T-helper 2 cell treated with Interferon-gamma antibody and Interleukin-4, amounts not matched to agents 5 μg/mL and 100 μg/mL, for 36 hours (primary cell): ENCODE results near the gene CPNE7.
"Not testable (repeated sequence)": the region's sequence is repeated elsewhere in the genome, so short reads cannot be mapped to it uniquely, and the experiment has no call there.

Experiments used
- DNase-seq: peaks from one replicate; pipeline ENCODE4 v3.0.0; 2021; ENCODE audit warnings: low spot score
- H3K27ac Mint-ChIP-seq: one replicate; pipeline ENCODE4 v1.8.0; 2021; ENCODE audit warnings: mild to moderate bottlenecking, mixed read lengths
- H3K27me3 Mint-ChIP-seq: one replicate; pipeline ENCODE4 v1.8.0; 2021; ENCODE audit warnings: low read depth, mixed read lengths
- H3K36me3 Mint-ChIP-seq: one replicate; pipeline ENCODE4 v1.8.0; 2021; ENCODE audit warnings: low read depth, mixed read lengths
- H3K4me1 Mint-ChIP-seq: one replicate; pipeline ENCODE4 v1.8.0; 2021; ENCODE audit warnings: low read depth, mixed read lengths
- H3K4me3 Mint-ChIP-seq: one replicate; pipeline ENCODE4 v1.8.0; 2022; ENCODE audit warnings: mild to moderate bottlenecking, moderate library complexity, mixed read lengths
- H3K9me3 Mint-ChIP-seq: one replicate; pipeline ENCODE4 v1.8.0; 2021; ENCODE audit warnings: mixed read lengths

The CPNE7 gene

DNA sequence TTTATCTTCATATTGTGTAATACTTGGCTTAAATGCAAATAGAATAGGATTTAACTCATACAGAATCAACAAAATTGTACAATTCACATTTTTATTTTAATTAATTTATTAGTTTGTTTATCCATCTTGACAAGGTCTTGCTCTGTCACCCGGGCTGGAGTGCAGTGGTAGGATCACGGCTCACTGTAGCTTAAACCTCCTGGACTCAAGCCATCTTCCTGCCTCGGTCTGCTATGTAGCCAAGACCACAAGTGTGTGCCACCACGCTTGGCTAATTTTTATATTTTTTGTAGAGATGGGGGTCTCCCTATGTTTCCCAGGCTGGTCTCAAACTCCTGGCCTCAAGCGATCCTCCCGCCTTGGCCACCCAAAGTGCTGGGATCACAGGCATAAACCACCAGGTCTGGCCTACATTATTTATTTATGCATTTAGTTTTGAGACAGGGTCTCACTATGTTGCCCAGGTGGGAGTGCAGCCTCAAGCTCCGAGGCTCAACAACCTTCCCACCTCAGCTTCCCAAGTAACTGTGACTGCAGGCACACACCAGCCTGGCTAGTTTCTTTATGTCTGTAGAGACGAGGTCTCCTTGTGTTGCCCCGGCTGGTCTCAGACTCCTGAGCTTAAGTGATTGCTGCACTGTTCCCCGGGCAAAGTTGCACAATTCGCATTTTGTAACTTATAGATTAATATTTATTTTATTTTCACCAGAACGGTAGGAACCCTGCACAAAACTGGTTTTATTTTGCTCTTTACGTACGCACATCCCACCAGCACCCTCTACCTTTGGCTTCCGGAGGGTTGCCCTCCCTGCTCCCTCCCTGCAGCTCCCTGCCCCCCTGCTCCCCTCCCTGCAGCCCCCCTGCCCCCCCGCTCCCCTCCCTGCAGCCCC is 42.8 kb downstream of the CPNE7 start:
- peaks cover 6% of the 10 kb centered on the region for H3K27me3 Mint-ChIP-seq
- peaks cover 9% of the 10 kb centered on the region for H3K9me3 Mint-ChIP-seq
- no peak for DNase-seq
- H3K4me3 Mint-ChIP-seq = no peak overlapping the region
- peaks cover 3% of the 10 kb centered on the region for H3K36me3 Mint-ChIP-seq
- H3K27ac Mint-ChIP-seq = no peak overlapping the region
- peaks cover 8% of the 10 kb centered on the region for H3K4me1 Mint-ChIP-seq

- Mint-ChIP-seq H3K9me3 (peaks cover 9% of the 10 kb centered on the region), H3K4me3 (no peak overlapping the region), H3K36me3 (peaks cover 3% of the 10 kb centered on the region), H3K27me3 (peaks cover 16% of the 10 kb centered on the region), H3K27ac (no peak overlapping the region), H3K4me1 (peaks cover 8% of the 10 kb centered on the region)
- no peak for DNase-seq
These were observed 44.3 kb downstream of the CPNE7 start for GRCh38 chr16:89619840-89620239.

- Mint-ChIP-seq H3K9me3 (peaks cover 9% of the 10 kb centered on the region), H3K36me3 (peaks cover 3% of the 10 kb centered on the region), H3K27me3 (peaks cover 19% of the 10 kb centered on the region), H3K4me3 (no peak overlapping the region), H3K4me1 (peaks cover 8% of the 10 kb centered on the region), H3K27ac (no peak overlapping the region)
- DNase-seq = no peak
These were observed 44.9 kb downstream of the CPNE7 start for GRCh38 chr16:89620406-89620841.

DNA sequence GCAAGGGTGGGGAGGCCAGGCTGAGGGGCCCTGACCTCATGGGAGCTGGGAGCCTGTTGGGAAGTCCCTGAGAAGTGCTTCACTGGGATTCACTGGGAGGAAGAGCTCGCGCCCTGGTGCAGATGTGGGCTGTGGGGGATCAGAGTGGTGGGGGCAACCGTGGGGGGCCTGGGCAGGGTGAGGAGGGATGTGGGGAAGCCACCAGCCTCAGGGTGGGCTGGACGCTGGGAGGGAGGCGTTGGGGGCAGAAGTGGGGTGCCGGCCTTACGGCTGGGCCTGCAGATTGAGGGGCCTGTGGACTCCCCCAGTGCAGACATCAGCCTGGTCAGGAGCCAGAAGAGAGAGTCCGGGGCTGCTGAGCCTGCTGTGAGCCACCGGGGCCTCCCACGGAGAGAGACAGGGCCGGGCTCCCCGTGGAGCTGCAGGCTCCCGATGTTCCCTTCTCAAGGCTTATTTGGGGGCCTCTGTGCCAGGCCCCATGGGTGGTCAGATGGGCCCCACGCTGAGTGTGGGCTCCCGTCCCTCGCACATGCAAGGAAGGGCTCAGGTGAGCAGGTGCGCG is 45.7 kb downstream of the CPNE7 start:
- Mint-ChIP-seq H3K36me3 (peaks cover 3% of the 10 kb centered on the region), H3K4me3 (no peak overlapping the region), H3K4me1 (peaks cover 8% of the 10 kb centered on the region), H3K27me3 (peaks cover 19% of the 10 kb centered on the region), H3K27ac (no peak overlapping the region), H3K9me3 (peaks cover 9% of the 10 kb centered on the region)
- no peak for DNase-seq

DNA sequence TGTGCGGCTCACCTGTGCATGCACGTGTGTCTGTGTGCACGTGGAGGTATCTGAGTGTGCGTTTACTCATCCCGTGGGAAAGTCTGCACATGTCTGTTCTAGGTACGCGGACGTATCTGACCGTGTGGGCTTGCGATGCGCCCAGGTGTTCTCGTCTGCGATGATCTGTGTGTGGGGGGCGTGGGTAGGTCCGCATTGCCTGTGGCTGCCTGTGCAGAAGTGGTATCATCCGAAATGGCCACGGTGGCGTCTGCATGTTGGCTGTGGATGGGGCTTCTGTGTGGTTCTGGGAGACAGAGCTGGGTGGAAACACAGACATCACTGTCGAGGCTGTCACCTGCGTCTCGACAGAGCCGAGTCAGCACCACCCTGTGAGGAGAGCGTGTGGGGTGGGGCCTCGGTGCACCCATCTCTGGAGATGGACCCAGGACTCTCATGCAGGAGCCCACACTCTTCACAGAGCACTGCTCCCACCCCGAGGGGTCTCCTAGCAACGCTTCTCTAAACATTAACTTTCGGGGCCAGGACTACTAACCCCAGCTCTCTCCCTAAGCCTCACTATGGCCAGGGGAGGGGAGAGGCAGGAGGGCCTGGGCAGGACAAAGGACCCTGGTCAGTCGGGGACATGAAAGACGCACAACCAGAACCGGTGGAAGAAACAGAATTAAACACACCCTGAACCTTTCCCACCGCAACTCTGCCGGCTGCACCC is 46.3 kb downstream of the CPNE7 start:
- DNase-seq = no peak
- Mint-ChIP-seq H3K27me3 (peaks cover 17% of the 10 kb centered on the region), H3K4me1 (peaks cover 4% of the 10 kb centered on the region), H3K9me3 (peaks cover 4% of the 10 kb centered on the region), H3K4me3 (no peak overlapping the region), H3K36me3 (no peaks in the 10 kb centered on the region), H3K27ac (no peak overlapping the region)

GRCh38 chr16:89623511-89624261 is 48.1 kb downstream of the CPNE7 start:
- H3K27me3 Mint-ChIP-seq = peaks cover 17% of the 10 kb centered on the region
- no peak overlapping the region for H3K27ac Mint-ChIP-seq
- no peaks in the 10 kb centered on the region for H3K36me3 Mint-ChIP-seq
- no peak for DNase-seq
- H3K4me3 Mint-ChIP-seq = no peak overlapping the region
- no peaks in the 10 kb centered on the region for H3K4me1 Mint-ChIP-seq
- H3K9me3 Mint-ChIP-seq = no peaks in the 10 kb centered on the region

- no peak for DNase-seq
- Mint-ChIP-seq H3K4me3 (no peak overlapping the region), H3K36me3 (no peaks in the 10 kb centered on the region), H3K4me1 (no peaks in the 10 kb centered on the region), H3K27me3 (peaks cover 17% of the 10 kb centered on the region), H3K27ac (no peak overlapping the region), H3K9me3 (no peaks in the 10 kb centered on the region)
These were observed 49.5 kb downstream of the CPNE7 start for GRCh38 chr16:89624777-89625761.

- Mint-ChIP-seq H3K27ac (no peak overlapping the region), H3K27me3 (peaks cover 2% of the 10 kb centered on the region), H3K36me3 (no peaks in the 10 kb centered on the region)
These were observed 54.5 kb downstream of the CPNE7 start for GRCh38 chr16:89629827-89630610.

GRCh38 chr16:89633064-89633631 is 57.6 kb downstream of the CPNE7 start:
- H3K9me3 Mint-ChIP-seq = no peaks in the 10 kb centered on the region
- no peak for DNase-seq
- H3K27me3 Mint-ChIP-seq = no peaks in the 10 kb centered on the region
- H3K4me3 Mint-ChIP-seq = no peak overlapping the region
- no peaks in the 10 kb centered on the region for H3K36me3 Mint-ChIP-seq
- no peak overlapping the region for H3K27ac Mint-ChIP-seq
- no peaks in the 10 kb centered on the region for H3K4me1 Mint-ChIP-seq

More at GRCh38 chr16:89629827-89630610, 54.5 kb downstream of the CPNE7 start:
- no peak for DNase-seq
- Mint-ChIP-seq H3K4me1 (no peaks in the 10 kb centered on the region), H3K4me3 (no peak overlapping the region), H3K9me3 (no peaks in the 10 kb centered on the region)

DNA sequence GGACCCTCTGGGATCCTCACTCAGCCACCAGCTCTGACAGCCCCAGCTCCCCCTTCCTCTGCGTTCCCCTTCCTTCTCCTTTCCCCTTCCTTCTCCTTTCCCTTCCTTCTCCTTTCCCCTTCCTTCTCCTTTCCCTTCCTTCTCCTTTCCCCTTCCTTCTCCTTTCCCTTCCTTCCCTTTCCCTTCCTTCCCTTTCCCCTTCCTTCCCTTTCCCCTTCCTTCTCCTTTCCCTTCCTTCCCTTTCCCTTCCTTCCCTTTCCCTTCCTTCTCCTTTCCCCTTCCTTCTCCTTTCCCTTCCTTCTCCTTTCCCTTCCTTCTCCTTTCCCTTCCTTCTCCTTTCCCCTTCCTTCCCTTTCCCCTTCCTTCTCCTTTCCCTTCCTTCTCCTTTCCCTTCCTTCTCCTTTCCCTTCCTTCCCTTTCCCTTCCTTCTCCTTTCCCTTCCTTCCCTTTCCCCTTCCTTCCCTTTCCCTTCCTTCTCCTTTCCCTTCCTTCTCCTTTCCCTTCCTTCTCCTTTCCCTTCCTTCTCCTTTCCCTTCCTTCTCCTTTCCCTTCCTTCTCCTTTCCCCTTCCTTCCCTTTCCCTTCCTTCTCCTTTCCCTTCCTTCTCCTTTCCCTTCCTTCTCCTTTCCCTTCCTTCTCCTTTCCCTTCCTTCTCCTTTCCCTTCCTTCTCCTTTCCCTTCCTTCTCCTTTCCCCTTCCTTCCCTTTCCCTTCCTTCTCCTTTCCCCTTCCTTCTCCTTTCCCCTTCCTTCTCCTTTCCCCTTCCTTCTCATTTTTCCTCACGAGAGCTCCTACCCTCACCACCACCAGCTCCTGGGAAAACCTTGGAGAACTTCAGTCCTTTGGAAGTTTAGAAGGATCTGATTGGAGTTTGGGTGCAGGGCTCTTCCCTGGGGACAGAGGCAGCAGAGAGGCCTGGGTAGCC is 59.2 kb downstream of the CPNE7 start:
- H3K9me3 Mint-ChIP-seq, H3K4me3 Mint-ChIP-seq, DNase-seq, H3K27me3 Mint-ChIP-seq, H3K27ac Mint-ChIP-seq, H3K4me1 Mint-ChIP-seq, H3K36me3 Mint-ChIP-seq: not testable (repeated sequence)

DNA sequence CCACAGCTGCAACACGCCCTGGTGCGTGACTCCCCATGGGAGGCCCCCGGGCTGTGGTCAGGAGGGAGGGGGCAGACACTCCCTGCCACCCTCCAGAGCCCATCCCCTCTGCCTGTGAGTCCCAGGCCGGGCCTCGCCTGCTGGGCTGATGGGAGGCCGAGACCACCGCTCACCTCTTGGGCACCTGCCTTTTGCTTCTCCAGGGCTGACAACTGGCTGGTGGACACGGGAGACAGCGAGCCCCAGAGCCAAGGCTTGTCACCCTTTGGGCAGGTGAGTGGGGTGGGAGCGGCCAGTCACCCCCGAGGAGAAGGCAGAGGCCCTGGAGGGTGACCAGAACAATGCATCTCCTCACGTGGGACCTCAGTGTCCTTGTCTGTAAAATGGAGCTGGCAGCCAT is 61.1 kb downstream of the CPNE7 start:
- no peaks in the 10 kb centered on the region for H3K9me3 Mint-ChIP-seq
- no peak for DNase-seq
- peaks cover 8% of the 10 kb centered on the region for H3K4me1 Mint-ChIP-seq
- no peak overlapping the region for H3K27ac Mint-ChIP-seq
- H3K4me3 Mint-ChIP-seq = no peak overlapping the region
- no peaks in the 10 kb centered on the region for H3K36me3 Mint-ChIP-seq
- H3K27me3 Mint-ChIP-seq = no peaks in the 10 kb centered on the region
